GM19455 (cell line): ENCODE data around the gene C19orf47.

ENCODE experiments used
- ATAC-seq: cut with Tn5 transposase; IDR thresholded peaks from one replicate; pipeline ENCODE4 v1.9.1; 2021; ENCODE audit not compliant: unreplicated experiment

The C19orf47 gene

GRCh38 chr19:40284251-40284500 lies 64.0 kb downstream of the C19orf47 start:
- no peak for ATAC-seq

- no peak for ATAC-seq
These were observed 64.6 kb downstream of the C19orf47 start for GRCh38 chr19:40283414-40284250.

DNA sequence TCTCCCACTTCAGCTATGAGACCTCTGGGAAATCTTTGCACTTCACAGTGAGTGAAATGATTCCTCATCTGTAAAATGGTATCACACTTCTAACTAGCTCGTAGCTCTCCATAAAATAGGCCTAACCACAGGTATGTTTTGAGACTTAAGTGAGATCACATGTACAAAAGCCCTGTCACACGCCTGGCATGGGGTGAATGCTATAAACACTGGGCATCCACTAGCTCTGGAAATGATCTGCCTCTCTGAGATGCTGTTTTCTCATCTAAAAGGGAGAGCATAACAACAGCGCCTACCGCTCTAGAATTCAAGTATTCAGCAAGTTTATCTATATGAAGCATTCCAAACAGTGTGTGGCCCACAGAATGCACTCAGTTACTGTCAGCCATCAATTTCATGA lies 65.3 kb downstream of the C19orf47 start:
- no peak for ATAC-seq

DNA sequence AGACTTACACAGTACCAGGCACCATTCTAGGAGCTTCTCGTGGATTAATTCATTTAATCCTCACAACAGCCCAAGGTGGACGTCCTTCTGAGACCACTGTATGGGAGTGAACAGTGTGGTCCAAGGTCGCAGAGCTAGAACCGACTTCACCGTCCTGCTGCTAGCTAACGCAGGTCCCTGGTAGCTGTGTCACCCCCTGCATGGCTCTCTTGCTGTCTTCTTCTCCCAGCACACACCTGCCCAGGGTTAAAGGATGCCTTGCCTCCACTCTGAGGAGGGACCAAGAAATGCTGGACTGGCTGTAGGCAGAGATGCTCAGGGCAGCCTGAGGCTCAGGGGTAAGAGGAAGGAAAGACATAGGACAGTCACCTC lies 66.0 kb downstream of the C19orf47 start:
- no peak for ATAC-seq

- no peak for ATAC-seq
These were observed 66.6 kb downstream of the C19orf47 start for GRCh38 chr19:40281381-40282208.

DNA sequence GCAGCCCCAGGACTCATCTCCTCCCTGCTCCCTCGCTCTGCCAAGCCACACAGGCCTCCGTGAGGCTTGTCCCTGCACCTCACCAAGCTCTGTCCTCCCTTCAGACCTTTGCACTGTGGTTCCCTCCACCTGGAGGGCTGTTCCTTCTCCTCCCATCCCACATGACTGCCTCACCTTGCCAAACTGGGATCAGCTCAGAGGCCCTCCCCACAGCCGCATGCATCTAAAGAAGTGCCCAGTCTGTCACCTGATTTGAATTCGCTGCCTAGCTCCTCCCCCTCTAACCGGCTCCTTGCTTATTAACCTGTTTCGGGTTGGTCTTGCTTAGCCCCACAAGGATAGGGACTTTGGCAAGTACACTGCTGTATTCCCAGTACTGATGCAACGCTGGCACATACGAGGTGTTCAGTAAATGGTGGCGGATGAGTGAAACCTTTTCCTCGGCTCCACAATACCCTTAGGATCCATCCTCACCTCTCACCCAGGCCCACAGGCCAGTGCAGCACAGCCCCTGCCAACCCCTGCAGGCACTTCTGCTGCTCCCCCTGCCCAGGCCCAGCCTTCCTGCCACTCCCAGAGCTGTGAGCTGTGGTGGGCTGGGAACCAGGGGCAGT lies 67.5 kb downstream of the C19orf47 start:
- no peak for ATAC-seq

- ATAC-seq: no peak
These were observed 68.2 kb downstream of the C19orf47 start for GRCh38 chr19:40279761-40280607.

GRCh38 chr19:40279120-40279551 lies 69.1 kb downstream of the C19orf47 start:
- ATAC-seq: no peak

DNA sequence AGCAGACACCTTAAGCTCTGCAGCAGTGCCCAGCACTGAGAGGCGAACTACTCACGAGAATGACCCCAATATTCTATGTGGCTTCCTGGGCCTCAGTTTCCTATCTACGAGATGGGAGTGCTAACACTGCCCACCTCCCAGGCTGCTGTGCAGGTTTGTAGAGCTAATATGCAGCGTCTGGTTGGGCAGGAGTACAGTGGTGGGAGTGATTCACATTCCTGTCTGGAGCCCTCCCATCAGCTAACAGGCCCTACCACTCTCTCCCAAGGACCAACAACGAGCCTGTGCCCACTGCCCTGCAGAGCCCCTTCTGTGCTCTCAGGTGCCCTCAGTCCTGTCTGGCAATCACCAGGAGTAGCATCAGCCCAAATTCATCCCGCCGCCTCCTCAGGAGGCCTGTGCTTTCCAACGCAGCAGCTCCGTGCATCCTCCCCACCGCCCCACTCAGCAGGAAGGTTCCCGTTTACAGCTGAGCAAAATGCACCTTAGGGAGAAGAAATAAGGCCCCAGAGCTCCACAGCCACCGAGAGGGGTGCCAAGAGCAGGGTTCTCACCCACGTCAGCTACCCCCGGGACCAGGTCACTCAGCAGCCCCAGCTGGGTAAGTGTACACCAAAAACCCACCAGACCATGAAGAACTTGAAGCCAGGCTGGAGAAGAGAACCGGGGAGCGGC lies 69.7 kb downstream of the C19orf47 start:
- ATAC-seq: no peak

DNA sequence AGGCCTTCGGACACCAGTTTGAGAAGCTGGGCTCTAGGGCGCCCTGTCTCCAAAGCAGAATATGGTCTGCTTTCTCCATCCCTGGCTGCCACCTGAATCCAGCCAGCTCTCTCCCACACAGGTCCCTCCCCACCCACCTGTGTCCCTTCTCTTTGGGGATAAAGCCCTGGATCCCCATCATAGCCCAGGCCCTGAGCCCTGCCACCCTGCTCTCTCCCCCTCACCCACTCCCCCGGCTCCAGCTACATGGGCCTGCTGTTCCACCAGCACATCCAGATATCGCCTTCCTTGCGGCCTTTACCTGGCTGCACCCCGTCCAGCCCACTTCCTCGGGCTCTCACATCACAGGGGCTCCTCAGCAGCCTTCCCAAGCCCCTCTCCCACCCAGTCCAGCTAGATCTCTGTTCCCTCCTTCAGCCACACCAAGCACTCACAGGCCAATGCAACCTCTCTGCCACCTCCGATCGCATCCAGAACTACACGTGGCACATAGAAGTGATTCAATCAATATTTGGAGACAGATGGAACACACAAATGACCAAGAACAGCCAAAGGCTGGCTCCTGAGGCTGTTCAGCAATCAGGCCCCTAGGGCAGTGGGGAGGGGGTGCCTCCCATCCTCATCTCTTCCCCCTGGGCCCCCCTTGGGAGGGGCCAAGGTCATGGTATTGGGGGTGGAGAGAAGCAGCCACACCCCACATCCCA lies 70.7 kb downstream of the C19orf47 start:
- no peak for ATAC-seq

DNA sequence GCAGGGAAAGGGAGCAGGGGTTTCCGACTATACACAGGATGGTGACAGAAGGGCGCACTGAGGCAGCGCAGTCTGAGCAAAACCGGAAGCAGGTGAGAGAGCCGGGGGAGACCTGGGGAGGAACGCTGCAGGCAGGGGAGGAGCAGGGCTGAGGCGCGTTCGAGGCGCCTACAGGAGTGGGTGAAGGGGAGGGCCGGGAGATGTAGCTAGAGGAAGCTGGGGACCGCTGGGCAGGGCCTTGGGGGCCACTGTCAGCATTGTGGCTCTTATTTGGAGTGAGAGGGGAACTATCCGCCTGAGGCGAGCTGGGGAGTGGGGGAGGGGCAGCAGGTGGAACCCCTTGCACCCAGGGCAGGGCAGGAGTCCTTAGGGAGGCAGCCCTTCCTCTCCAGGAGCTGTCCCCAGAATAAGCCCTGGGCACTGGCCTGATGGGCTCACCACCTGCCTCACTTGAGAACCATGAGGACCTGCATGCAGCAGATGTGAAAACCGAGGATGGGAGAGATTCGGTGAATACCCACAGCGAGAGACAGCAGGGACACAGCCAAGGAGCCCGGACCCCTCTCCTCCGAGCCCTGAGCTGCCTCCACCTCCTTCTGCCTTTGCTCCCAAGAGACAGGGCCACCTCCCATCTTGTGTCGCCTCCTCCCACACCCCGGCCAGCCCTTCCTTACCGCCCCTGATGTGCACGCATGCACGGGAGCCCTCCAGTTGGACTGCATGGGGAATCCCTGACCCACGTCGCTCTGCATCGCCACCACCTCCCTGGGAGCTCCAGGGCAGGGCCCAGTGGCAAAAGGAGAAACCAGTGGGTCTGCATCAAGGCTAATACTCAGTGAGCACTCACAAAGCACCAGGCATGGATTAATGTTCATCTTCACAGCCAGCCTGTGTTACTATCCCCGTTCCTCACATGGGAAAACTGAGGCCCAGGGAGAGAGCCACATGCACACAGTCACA lies 73.3 kb downstream of the C19orf47 start:
- no peak for ATAC-seq

- no peak for ATAC-seq
These were observed 74.5 kb downstream of the C19orf47 start for GRCh38 chr19:40273469-40274360.

DNA sequence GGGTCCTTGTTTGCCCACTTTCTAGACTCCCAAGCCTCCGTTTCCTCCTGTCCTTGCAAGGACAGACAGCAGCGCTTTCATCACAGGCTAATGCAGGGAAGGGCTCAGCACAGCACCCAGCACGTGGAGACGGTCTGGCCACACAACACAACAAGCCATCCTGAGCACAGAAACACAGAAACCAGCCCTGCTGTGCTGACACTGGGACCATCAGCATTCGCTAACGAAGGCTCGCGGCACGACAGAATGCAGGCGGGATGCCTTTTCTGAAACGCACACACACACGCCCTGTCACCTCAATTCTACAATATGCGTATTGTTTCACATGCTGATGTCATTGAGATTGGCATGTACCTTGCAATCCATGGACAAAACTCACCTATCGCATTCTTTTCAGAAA lies 75.9 kb downstream of the C19orf47 start:
- ATAC-seq: no peak

- no peak for ATAC-seq
These were observed 76.5 kb downstream of the C19orf47 start for GRCh38 chr19:40271706-40272105.

- no peak for ATAC-seq
These were observed 77.7 kb downstream of the C19orf47 start for GRCh38 chr19:40270362-40271089.
